SK-N-SH (cell line): ENCODE results near the gene KCNK15. TPM values are rescaled to one million over a fixed set of nuclear protein-coding genes. Genes with fewer than 3 reads are reported as not detected.

Source experiments
- CTCF ChIA-PET: fragments of 300-600, 350-600 bp; formaldehyde crosslinking; extraction: SDS; loops from one replicate; lab custom pipeline; 2021; lab: Yijun Ruan, JAX
- POLR2A ChIA-PET: fragments of 350-600 bp; sonication (Branson Sonifier 250); formaldehyde crosslinking; extraction: SDS; loops from one replicate; lab custom pipeline; 2020; ENCODE audit warnings: antibody characterized with exemption, inconsistent platforms; lab: Yijun Ruan, JAX
- DNase-seq: peaks from one replicate; pipeline ENCODE4 v3.0.0; 2012
- H2AFZ ChIP-seq: fragments of 200-600 bp; sonication (generic); 2 replicates; pipeline ENCODE4 v1.8.1; 2016; ENCODE audit warnings: antibody characterized with exemption, mild to moderate bottlenecking, low read depth
- H3F3A ChIP-seq: fragments of 200-600 bp; sonication (generic); replicated peaks from 2 replicates; pipeline ENCODE3; 2016; ENCODE audit warnings: antibody characterized with exemption, mild to moderate bottlenecking; ENCODE audit not compliant: insufficient read depth
- H3K27ac ChIP-seq, 2 experiments: fragments of 200-500 bp in 1 of 2; fragments of 200-600 bp in 1 of 2; sonication (Bioruptor generic) in 1 of 2; sonication (generic), shearing (Covaris generic) in 1 of 2; 2 replicates each; pipeline versions ENCODE4 v1.5.1 to v1.6.1; 2014 to 2016; ENCODE audit warnings: low read depth in 2 of 2, inconsistent platforms in 1 of 2, low read length in 1 of 2, mild to moderate bottlenecking in 1 of 2, mixed read lengths in 1 of 2
- H3K27me3 ChIP-seq: fragments of 200-600 bp; sonication (generic), shearing (Covaris generic); 2 replicates; pipeline ENCODE4 v1.6.1; 2016; ENCODE audit warnings: mixed run types; ENCODE audit not compliant: insufficient read depth
- H3K36me3 ChIP-seq, 2 experiments: fragments of 200-500 bp in 1 of 2; fragments of 200-600 bp in 1 of 2; sonication (Bioruptor generic) in 1 of 2; sonication (generic) in 1 of 2; replicated peaks in 1 of 2; 2 replicates each; pipeline versions ENCODE3 to v1.5.1; 2014 to 2016; ENCODE audit warnings: low read length in 1 of 2, mild to moderate bottlenecking in 1 of 2; ENCODE audit not compliant: insufficient read depth in 2 of 2, control insufficient read depth in 1 of 2
- H3K4me1 ChIP-seq, 2 experiments: fragments of 200-500 bp in 1 of 2; fragments of 200-600 bp in 1 of 2; sonication (Bioruptor generic) in 1 of 2; sonication (generic), shearing (Covaris generic) in 1 of 2; 2 replicates each; pipeline versions ENCODE4 v1.5.1 to v1.6.1; 2014 to 2016; ENCODE audit warnings: low read depth in 1 of 2, low read length in 1 of 2, mixed run types in 1 of 2; ENCODE audit not compliant: insufficient read depth in 2 of 2, control insufficient read depth in 1 of 2
- H3K4me2 ChIP-seq: fragments of 200-600 bp; sonication (generic), shearing (Covaris generic); 2 replicates; pipeline ENCODE4 v1.6.1; 2017; ENCODE audit warnings: mixed run types
- H3K4me3 ChIP-seq, 2 experiments: fragments of 200-500 bp in 1 of 2; fragments of 200-600 bp in 1 of 2; sonication (Bioruptor generic) in 1 of 2; sonication (generic), shearing (Covaris generic) in 1 of 2; 2 replicates each; pipeline versions ENCODE4 v1.5.1 to v1.8.1; 2014 to 2016; ENCODE audit warnings: low read depth in 2 of 2, inconsistent platforms in 1 of 2, low read length in 1 of 2, mild to moderate bottlenecking in 1 of 2, mixed read lengths in 1 of 2, moderate library complexity in 1 of 2
- H3K79me2 ChIP-seq: fragments of 200-600 bp; sonication (generic); 2 replicates; pipeline ENCODE4 v1.8.1; 2017; ENCODE audit warnings: mild to moderate bottlenecking; ENCODE audit not compliant: insufficient read depth
- H3K9ac ChIP-seq: fragments of 200-600 bp; sonication (generic); 2 replicates; pipeline ENCODE4 v1.6.1; 2017; ENCODE audit warnings: mixed run types
- H3K9me2 ChIP-seq: fragments of 200-600 bp; sonication (generic); 2 replicates; pipeline ENCODE4 v1.6.1; 2017; ENCODE audit warnings: mixed run types
- H3K9me3 ChIP-seq: fragments of 200-600 bp; sonication (generic); 2 replicates; pipeline ENCODE4 v1.6.1; 2017; ENCODE audit warnings: mixed run types, mild to moderate bottlenecking, moderate library complexity
- H4K20me1 ChIP-seq: fragments of 200-600 bp; sonication (generic); 2 replicates; pipeline ENCODE4 v1.6.1; 2017; ENCODE audit warnings: mild to moderate bottlenecking, mixed run types; ENCODE audit not compliant: insufficient read depth
- EP300 ChIP-seq, 2 experiments: IDR thresholded peaks; 2 replicates each; pipeline versions ENCODE4 v1.4.0 to v1.6.1; 2012; ENCODE audit warnings: borderline replicate concordance in 1 of 2, low read depth in 1 of 2, low read length in 1 of 2
- EZH2phosphoT487 ChIP-seq: fragments of 200-600 bp; sonication (generic); IDR thresholded peaks from 2 replicates; pipeline ENCODE4 v1.6.1; 2017; ENCODE audit warnings: low read depth, mixed run types, mild to moderate bottlenecking, antibody characterized with exemption, moderate library complexity, borderline replicate concordance
- GATA2 ChIP-seq: sonication (generic); formaldehyde crosslinking; IDR thresholded peaks from 2 replicates; pipeline ENCODE4 v1.5.0; 2020; ENCODE audit warnings: mild to moderate bottlenecking, missing genetic modification reagents
- IRF3 ChIP-seq: fragments of 150-350 bp; IDR thresholded peaks from 2 replicates; pipeline ENCODE4 v1.6.1; 2016; ENCODE audit warnings: mild to moderate bottlenecking, low read depth, low read length
- MAX ChIP-seq: IDR thresholded peaks from 2 replicates; pipeline ENCODE4 v1.4.0; 2012; ENCODE audit warnings: low read depth
- MEF2A ChIP-seq: IDR thresholded peaks from 2 replicates; pipeline ENCODE4 v1.4.0; 2012; ENCODE audit warnings: low read depth, borderline replicate concordance
- MXI1 ChIP-seq: IDR thresholded peaks from 2 replicates; pipeline ENCODE4 v1.6.1; 2012; ENCODE audit warnings: mild to moderate bottlenecking, low read depth, low read length, improper control_type of control experiment
- NFIC ChIP-seq: IDR thresholded peaks from 2 replicates; pipeline ENCODE4 v1.4.0; 2012; ENCODE audit warnings: borderline replicate concordance
- NRF1 ChIP-seq: IDR thresholded peaks from 2 replicates; pipeline ENCODE4 v1.6.1; 2012; ENCODE audit warnings: low read depth, mild to moderate bottlenecking, low read length
- POLR2AphosphoS5 ChIP-seq: IDR thresholded peaks from 2 replicates; pipeline ENCODE4 v1.6.1; 2012; ENCODE audit warnings: low read depth, low read length
- RCOR1 ChIP-seq: fragments of 150-350 bp; IDR thresholded peaks from 2 replicates; pipeline ENCODE4 v1.6.1; 2017; ENCODE audit warnings: antibody characterized with exemption, low read length
- REST ChIP-seq: IDR thresholded peaks from 2 replicates; pipeline ENCODE4 v1.6.1; 2012; ENCODE audit warnings: mild to moderate bottlenecking, low read depth, low read length, moderate library complexity
- RFX5 ChIP-seq: IDR thresholded peaks from 2 replicates; pipeline ENCODE4 v1.6.1; 2012; ENCODE audit warnings: mild to moderate bottlenecking, improper control_type of control experiment, low read length
- SMC3 ChIP-seq: IDR thresholded peaks from 2 replicates; pipeline ENCODE4 v1.6.1; 2012; ENCODE audit warnings: low read depth, low read length, improper control_type of control experiment
- TAF1 ChIP-seq: IDR thresholded peaks from 2 replicates; pipeline ENCODE4 v1.6.1; 2012; ENCODE audit warnings: low read depth, mild to moderate bottlenecking, low read length, moderate library complexity, borderline replicate concordance
- TCF12 ChIP-seq: IDR thresholded peaks from 2 replicates; pipeline ENCODE4 v1.4.0; 2012
- USF1 ChIP-seq: IDR thresholded peaks from 2 replicates; pipeline ENCODE4 v1.4.0; 2012; ENCODE audit warnings: low read depth, borderline replicate concordance
- USF2 ChIP-seq: fragments of 150-350 bp; IDR thresholded peaks from 2 replicates; pipeline ENCODE4 v1.6.1; 2017; ENCODE audit warnings: antibody characterized with exemption, low read length, low read depth, borderline replicate concordance
- YY1 ChIP-seq: IDR thresholded peaks from 2 replicates; pipeline ENCODE4 v1.4.0; 2012; ENCODE audit warnings: low read depth, mild to moderate bottlenecking
- WGBS: methylation state at CpG from one replicate; pipeline ENCODE4 v1.1.6; 2017; ENCODE audit warnings: low lambda C conversion rate; 5-methylcytosine and 5-hydroxymethylcytosine counted together
- polyA plus RNA-seq, 3 experiments: library from polyadenylated mRNA; depleted of rRNA; stranded (reverse); fragments of >200 nt; gene quantifications; 2 replicates each; pipeline ENCODE4 v1.2.3, GENCODE V29; 2012

KCNK15 gene
- polyA plus RNA-seq, 1 of the 3 experiments (the other 2 are of a cell fraction) = 0.02 TPM

- TF ChIP-seq EP300 (IDR thresholded peaks at IDR 0.05; ENCODE audit: borderline replicate concordance in 1 of 2, low read depth in 1 of 2, low read length in 1 of 2) = no peak
- TF ChIP-seq MXI1 = no peak
- TF ChIP-seq RFX5 = no peak
- TF ChIP-seq MAX = no peak
- TF ChIP-seq GATA2 (CRISPR knock-in tag) = no peak
- TF ChIP-seq YY1 = no peak
- TF ChIP-seq MEF2A = no peak
- no peak for TF ChIP-seq POLR2AphosphoS5
- Histone ChIP-seq H3K27ac (no peak overlapping the region), H3K79me2 (no peaks in the 10 kb centered on the region), H2AFZ (no peak overlapping the region), H3K9me2 (no peaks in the 10 kb centered on the region), H3F3A (no peaks in the 10 kb centered on the region), H3K9ac (no peak overlapping the region), H3K36me3 (no peaks in the 10 kb centered on the region), H3K4me1 (peaks cover 0 to 23% of the 10 kb centered on the region in 2 experiments; a peak in 1 of 4 replicates), H3K9me3 (no peaks in the 10 kb centered on the region), H4K20me1 (no peaks in the 10 kb centered on the region), H3K4me3 (no peak overlapping the region), H3K27me3 (peaks cover 26% of the 10 kb centered on the region; the same call in 1 of the 2 replicates), H3K4me2 (no peak overlapping the region)
- POLR2A ChIA-PET = no interaction called here
- CTCF ChIA-PET = interaction anchor here (1.0 to 1.5 kb wide), 5 partner anchors 12 to 96 kb away, joined by 3 to 6 read pairs (median 3); no protein-coding TSS in a partner anchor
- DNase-seq = no peak
- 50% methylated on average over 11 of the region's 11 CpGs for WGBS
Measured at GRCh38 chr20:44770484-44771171, 25.0 kb downstream of the KCNK15 start.

- Histone ChIP-seq H2AFZ (no peak overlapping the region), H3K9me2 (no peaks in the 10 kb centered on the region)
- WGBS = 71% methylated on average over 8 of the region's 8 CpGs
- TF ChIP-seq USF2 (no peak), TCF12 (no peak), POLR2AphosphoS5 (no peak), IRF3 (no peak), NFIC (no peak), EZH2phosphoT487 (no peak), YY1 (no peak), USF1 (no peak), SMC3 (no peak), MEF2A (no peak), RFX5 (no peak), NRF1 (no peak), REST (no peak), MXI1 (no peak), RCOR1 (no peak), TAF1 (no peak)
Measured at GRCh38 chr20:44771172-44771535, 25.5 kb downstream of the KCNK15 start.

More at GRCh38 chr20:44771172-44771535, 25.5 kb downstream of the KCNK15 start:
- no peaks in the 10 kb centered on the region for H3K9me3 ChIP-seq
- H3K27me3 ChIP-seq = peaks cover 24% of the 10 kb centered on the region; the same call in 1 of the 2 replicates
- no peaks in the 10 kb centered on the region for H3K79me2 ChIP-seq
- ChIA-PET CTCF (interaction anchor here (1.1 to 1.5 kb wide), 4 partner anchors 13 to 96 kb away, joined by 3 to 6 read pairs (median 4); no protein-coding TSS in a partner anchor), POLR2A (no interaction called here)
- no peak overlapping the region for H3K4me3 ChIP-seq
- H3K4me2 ChIP-seq = no peak overlapping the region
- H4K20me1 ChIP-seq = no peaks in the 10 kb centered on the region
- H3K4me1 ChIP-seq = peaks cover 0 to 18% of the 10 kb centered on the region in 2 experiments; a peak in 1 of 4 replicates
- H3K27ac ChIP-seq = no peak overlapping the region; a peak in 1 of 4 replicates
- no peaks in the 10 kb centered on the region for H3F3A ChIP-seq
- H3K9ac ChIP-seq = no peak overlapping the region
- no peak for DNase-seq
- no peaks in the 10 kb centered on the region for H3K36me3 ChIP-seq
